C4-2B (cell line): ENCODE results near the gene EPHX1.
A peak's percentile ranks its signal among the peaks of the same experiment; 100 is the strongest.
"Not testable (repeated sequence)": the region's sequence is repeated elsewhere in the genome, so short reads cannot be mapped to it uniquely, and the experiment has no call there.

Experiments used
- H3K27ac ChIP-seq: fragments of 450-650 bp; 2 replicates; pipeline ENCODE4 v1.5.1; 2017
- ZFX ChIP-seq: fragments of 450-650 bp; IDR thresholded peaks from 2 replicates; pipeline ENCODE4 v1.6.1; 2017
- TF ChIP-seq, protein P1 (sequence below): fragments of 450-650 bp; conservative IDR thresholded peaks from 2 replicates; pipeline ENCODE4 v1.5.1; 2017; ENCODE audit warnings: mild to moderate bottlenecking

Gene EPHX1

DNA sequence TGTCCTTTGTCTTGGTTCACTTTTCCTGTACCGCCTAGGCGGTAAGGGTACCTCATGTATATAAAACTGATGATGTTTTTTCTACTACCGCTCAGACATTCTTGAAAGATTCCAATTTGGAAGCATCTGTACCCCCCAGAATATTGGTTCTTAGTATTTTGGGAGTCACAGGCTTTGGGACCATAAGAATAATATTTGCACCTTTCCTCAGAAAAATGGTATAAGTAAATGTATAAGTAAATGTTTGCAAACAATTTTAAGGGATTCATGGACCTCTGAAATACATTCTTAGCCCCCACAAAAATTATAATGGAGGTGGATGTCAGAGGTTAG, 31.6 kb upstream of the EPHX1 start:
- TF ChIP-seq ZFX = no peak
- TF ChIP-seq, protein P1, sequence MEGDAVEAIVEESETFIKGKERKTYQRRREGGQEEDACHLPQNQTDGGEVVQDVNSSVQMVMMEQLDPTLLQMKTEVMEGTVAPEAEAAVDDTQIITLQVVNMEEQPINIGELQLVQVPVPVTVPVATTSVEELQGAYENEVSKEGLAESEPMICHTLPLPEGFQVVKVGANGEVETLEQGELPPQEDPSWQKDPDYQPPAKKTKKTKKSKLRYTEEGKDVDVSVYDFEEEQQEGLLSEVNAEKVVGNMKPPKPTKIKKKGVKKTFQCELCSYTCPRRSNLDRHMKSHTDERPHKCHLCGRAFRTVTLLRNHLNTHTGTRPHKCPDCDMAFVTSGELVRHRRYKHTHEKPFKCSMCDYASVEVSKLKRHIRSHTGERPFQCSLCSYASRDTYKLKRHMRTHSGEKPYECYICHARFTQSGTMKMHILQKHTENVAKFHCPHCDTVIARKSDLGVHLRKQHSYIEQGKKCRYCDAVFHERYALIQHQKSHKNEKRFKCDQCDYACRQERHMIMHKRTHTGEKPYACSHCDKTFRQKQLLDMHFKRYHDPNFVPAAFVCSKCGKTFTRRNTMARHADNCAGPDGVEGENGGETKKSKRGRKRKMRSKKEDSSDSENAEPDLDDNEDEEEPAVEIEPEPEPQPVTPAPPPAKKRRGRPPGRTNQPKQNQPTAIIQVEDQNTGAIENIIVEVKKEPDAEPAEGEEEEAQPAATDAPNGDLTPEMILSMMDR = no peak
- peak overlapping the region; percentile 95 for H3K27ac ChIP-seq

DNA sequence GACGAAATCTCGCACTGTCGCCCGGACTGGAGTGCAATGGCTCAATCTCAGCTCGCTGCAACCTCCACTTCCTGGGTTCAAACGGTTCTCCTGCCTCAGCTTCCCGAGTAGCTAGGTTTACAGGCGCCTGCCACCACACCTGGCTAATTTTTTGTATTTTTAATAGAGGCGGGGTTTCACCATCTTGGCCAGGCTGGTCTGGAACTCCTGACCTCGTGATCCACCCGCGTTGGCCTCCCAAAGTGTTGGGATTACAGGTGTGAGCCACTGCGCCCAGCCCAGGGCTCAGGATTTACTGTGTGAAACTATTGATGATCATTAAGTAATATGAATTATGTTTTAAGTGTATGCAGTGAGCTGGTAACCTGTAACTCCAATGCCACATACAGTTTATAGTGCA, 30.8 kb upstream of the EPHX1 start:
- H3K27ac ChIP-seq = peak overlapping the region; percentile 32; the same call in 1 of the 2 replicates

- H3K27ac ChIP-seq = no peak overlapping the region
- no peak for TF ChIP-seq ZFX
- TF ChIP-seq, protein P1 = no peak
Measured at GRCh38 chr1:225780134-225780533, 29.8 kb upstream of the EPHX1 start.

DNA sequence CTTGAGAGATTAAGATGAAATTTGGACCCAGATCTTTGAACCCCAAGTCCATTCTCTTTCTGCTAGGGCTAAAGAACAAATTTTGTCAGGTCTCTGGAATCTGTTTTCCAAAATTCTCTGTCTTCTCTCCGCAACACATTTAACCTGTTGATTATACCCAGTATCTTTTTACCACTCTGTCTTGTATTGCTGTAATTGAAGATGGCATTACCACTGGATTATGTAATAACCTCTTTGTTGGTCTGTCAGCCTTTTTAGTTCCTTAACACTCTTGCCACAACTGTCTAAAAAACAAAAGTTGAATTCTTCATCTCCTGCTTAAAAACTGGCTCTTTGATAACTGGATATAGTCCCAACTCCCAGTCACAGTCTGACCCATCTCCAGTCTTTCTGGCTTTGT, 29.3 kb upstream of the EPHX1 start:
- no peak for TF ChIP-seq ZFX
- TF ChIP-seq, protein P1 = no peak
- H3K27ac ChIP-seq = no peak overlapping the region

DNA sequence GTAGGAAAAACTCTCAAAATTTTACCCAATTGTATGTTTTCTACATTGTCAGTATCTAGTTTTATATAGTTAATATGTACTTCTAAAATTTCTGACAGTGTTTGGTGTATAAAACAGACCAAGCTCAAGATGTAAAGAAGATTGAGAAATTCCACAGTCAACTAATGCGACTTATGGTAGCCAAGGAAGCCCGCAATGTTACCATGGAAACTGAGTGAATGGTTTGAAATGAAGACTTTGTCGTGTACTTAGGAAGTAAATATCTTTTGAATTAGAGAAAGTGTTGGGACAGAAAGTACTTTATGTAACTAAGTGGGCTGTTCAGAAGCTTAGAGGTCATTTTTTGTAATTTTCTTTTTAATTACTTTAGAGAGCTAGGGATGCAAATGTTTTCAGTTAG, 20.8 kb upstream of the EPHX1 start:
- H3K27ac ChIP-seq = not testable (repeated sequence)

- TF ChIP-seq, protein P1 = no peak
- H3K27ac ChIP-seq = no peak overlapping the region
Measured at GRCh38 chr1:225794954-225795353, 15.0 kb upstream of the EPHX1 start.

DNA sequence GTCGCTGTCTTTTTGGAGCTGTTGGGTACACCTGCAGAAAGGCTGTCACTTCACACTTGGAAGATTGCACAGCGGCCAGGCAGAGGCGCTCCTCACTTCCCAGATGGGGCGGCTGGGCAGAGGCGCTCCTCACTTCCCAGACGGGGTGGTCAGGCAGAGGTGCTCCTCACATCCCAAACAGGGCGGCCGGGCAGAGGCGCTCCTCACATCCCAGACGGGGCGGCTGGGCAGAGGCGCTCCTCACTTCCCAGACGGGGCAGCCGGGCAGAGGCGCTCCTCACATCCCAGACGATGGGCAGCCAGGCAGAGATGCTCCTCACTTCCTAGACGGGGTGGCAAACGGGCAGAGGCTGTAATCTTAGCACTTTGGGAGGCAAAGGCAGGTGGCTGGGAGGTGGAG, 13.8 kb upstream of the EPHX1 start:
- not testable (repeated sequence) for H3K27ac ChIP-seq

DNA sequence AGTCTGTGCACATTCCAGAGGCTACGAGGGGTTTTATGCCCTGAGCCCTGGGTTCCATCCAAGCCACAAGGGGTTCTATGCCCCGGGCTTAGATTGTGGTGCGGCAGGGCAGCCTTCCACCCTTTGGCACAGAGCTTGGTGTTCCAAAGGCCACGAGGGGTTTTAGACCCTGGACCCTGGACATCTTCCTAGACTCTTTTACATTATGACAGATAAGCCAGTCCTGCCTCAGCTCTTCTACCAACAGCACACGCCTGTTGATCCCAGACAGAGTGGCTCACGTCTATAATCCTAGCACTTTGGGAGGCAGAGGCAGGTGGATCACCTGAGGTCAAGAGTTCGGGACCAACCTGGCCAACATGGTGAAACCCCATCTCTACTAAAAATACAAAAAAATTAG, 8.8 kb upstream of the EPHX1 start:
- H3K27ac ChIP-seq = not testable (repeated sequence)

DNA sequence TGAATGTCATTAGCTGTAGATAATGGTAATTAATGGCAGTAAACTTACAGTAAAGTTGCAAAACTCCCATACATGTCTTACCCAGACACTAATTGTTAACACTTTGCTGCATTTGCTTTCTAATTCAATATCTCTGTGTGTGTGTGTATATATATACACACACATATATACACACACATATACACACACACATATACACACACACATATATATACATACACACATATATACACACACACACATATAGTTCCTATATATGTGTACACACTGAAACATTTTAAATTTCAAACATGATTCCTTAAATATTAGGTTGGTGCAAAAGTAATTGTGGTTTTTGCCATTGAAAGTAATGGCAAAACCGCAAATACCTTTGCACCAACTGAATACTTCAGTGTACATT, 3.7 kb upstream of the EPHX1 start:
- no peak overlapping the region for H3K27ac ChIP-seq
- no peak for TF ChIP-seq ZFX
- TF ChIP-seq, protein P1 = no peak

DNA sequence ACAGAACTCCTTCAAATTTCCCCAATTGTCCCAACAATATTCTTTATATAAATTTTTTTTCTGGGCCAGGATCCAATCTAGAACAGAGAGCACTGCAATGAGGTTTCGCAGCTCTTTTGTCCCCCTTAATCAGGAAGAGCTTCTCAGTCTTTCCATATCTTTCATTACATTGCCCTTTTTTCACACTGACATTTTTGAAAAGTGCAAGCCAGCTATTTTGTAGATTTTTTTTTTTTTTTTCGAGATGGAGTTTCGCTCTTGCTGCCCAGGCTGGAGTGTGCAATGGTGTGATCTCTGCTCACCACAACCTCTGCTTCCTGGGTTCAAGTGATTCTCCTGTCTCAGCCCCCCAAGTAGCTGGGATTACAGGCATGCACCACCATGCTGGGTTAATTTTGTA, 3.2 kb upstream of the EPHX1 start:
- H3K27ac ChIP-seq = not testable (repeated sequence)

- TF ChIP-seq ZFX = no peak
- H3K27ac ChIP-seq = no peak overlapping the region
Measured at GRCh38 chr1:225808136-225808535, 1.8 kb upstream of the EPHX1 start.
